Measurements from ENCODE around the gene CSNK1D. TPM values are rescaled to one million over a fixed set of nuclear protein-coding genes. Genes with fewer than 3 reads are reported as not detected.

Gene CSNK1D
- total RNA-seq, 4 donors from 2014 or later = 148 to 232 (median 215) TPM

DNA sequence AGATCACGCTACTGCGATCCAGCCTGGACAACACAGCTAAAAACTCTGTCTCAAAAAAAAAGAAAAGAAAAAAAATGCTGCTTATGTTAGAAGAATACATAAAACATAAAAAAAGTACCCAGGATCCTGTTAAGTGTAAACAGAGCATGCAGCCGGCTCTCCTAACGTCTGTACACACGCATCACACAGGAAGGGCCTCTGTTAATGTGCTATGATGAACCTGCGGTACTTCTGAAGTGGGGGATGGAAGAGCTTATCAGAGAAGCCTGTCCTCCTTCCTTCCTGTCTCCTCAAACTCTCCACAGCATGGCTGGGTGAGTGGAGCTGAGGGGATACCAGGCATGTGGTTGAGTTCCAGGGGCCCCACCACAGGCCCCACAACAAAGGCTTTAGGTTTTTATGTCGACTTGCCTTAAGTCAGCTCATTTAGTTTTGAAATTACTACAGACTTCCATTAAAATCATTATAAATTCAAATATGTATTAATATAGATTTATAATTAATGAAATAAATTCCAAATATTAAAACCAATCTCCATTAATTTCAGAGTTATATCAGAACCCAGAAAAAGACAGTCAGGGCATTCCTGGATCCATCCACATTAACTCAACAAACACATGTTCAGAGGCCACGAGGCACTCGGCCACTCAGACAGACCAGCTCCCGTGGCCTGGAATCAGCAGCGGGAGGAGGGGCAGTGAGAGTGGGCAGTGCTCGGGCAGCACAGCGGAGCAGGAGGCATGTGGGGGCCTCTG lies 72.6 kb downstream of the CSNK1D start:
- peaks cover 0 to 4% (median 0%) of the 10 kb centered on the region in 3 donors for H3K36me3 ChIP-seq
- H3K9me3 ChIP-seq = no peaks in the 10 kb centered on the region
- no peaks in the 10 kb centered on the region for H3K27me3 ChIP-seq
- peak in 1 of 3 donors; percentile 58 for DNase-seq
- H3K4me1 ChIP-seq = peaks cover 0 to 9% (median 2%) of the 10 kb centered on the region in 4 donors
- TF ChIP-seq, protein P1, sequence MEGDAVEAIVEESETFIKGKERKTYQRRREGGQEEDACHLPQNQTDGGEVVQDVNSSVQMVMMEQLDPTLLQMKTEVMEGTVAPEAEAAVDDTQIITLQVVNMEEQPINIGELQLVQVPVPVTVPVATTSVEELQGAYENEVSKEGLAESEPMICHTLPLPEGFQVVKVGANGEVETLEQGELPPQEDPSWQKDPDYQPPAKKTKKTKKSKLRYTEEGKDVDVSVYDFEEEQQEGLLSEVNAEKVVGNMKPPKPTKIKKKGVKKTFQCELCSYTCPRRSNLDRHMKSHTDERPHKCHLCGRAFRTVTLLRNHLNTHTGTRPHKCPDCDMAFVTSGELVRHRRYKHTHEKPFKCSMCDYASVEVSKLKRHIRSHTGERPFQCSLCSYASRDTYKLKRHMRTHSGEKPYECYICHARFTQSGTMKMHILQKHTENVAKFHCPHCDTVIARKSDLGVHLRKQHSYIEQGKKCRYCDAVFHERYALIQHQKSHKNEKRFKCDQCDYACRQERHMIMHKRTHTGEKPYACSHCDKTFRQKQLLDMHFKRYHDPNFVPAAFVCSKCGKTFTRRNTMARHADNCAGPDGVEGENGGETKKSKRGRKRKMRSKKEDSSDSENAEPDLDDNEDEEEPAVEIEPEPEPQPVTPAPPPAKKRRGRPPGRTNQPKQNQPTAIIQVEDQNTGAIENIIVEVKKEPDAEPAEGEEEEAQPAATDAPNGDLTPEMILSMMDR (IDR thresholded peaks at IDR 0.05) = no peak
- TF ChIP-seq POLR2A (IDR thresholded peaks at IDR 0.05) = no peak
- no peak overlapping the region for H3K4me3 ChIP-seq
- H3K27ac ChIP-seq = peak overlapping the region in 1 of 4 donors; percentile 25

- no peak for DNase-seq
- H3K27me3 ChIP-seq = no peaks in the 10 kb centered on the region
- peaks cover 0 to 4% (median 0%) of the 10 kb centered on the region in 3 donors for H3K36me3 ChIP-seq
- H3K4me1 ChIP-seq = peaks cover 0 to 3% (median under 1%) of the 10 kb centered on the region in 4 donors
- H3K27ac ChIP-seq = peak overlapping the region in 1 of 4 donors; percentile 25
- H3K9me3 ChIP-seq = no peaks in the 10 kb centered on the region
- TF ChIP-seq POLR2A (IDR thresholded peaks at IDR 0.05) = no peak
- TF ChIP-seq, protein P1 (IDR thresholded peaks at IDR 0.05) = no peak
- no peak overlapping the region for H3K4me3 ChIP-seq
These were observed 73.4 kb downstream of the CSNK1D start for GRCh38 chr17:82200135-82200534.

- Histone ChIP-seq H3K4me3 (no peak overlapping the region), H3K36me3 (peaks cover 0 to 8% (median 0%) of the 10 kb centered on the region in 3 donors), H3K27ac (no peak overlapping the region), H3K4me1 (peaks cover 0 to 3% (median 0%) of the 10 kb centered on the region in 4 donors), H3K27me3 (no peaks in the 10 kb centered on the region), H3K9me3 (no peaks in the 10 kb centered on the region)
- TF ChIP-seq POLR2A (IDR thresholded peaks at IDR 0.05) = no peak
- TF ChIP-seq, protein P1 (IDR thresholded peaks at IDR 0.05) = no peak
- no peak for DNase-seq
These were observed 74.0 kb downstream of the CSNK1D start for GRCh38 chr17:82199496-82199895.

GRCh38 chr17:82198092-82198491 lies 75.4 kb downstream of the CSNK1D start:
- Histone ChIP-seq H3K36me3 (peaks cover 0 to 8% (median 0%) of the 10 kb centered on the region in 3 donors), H3K4me3 (no peak overlapping the region), H3K9me3 (no peaks in the 10 kb centered on the region), H3K4me1 (peaks cover 0 to 4% (median 1%) of the 10 kb centered on the region in 4 donors), H3K27ac (no peak overlapping the region), H3K27me3 (no peaks in the 10 kb centered on the region)
- TF ChIP-seq, protein P1 (IDR thresholded peaks at IDR 0.05) = no peak
- TF ChIP-seq POLR2A (IDR thresholded peaks at IDR 0.05) = no peak
- no peak for DNase-seq

- no peaks in the 10 kb centered on the region for H3K27me3 ChIP-seq
- peaks cover 0 to 8% (median 0%) of the 10 kb centered on the region in 3 donors for H3K36me3 ChIP-seq
- H3K4me3 ChIP-seq = no peak overlapping the region
- H3K4me1 ChIP-seq = peaks cover 0 to 7% (median 0%) of the 10 kb centered on the region in 4 donors
- DNase-seq = no peak
- H3K9me3 ChIP-seq = no peaks in the 10 kb centered on the region
- H3K27ac ChIP-seq = no peak overlapping the region
- TF ChIP-seq, protein P1 (IDR thresholded peaks at IDR 0.05) = no peak
- no peak for TF ChIP-seq POLR2A (IDR thresholded peaks at IDR 0.05)
These were observed 77.5 kb downstream of the CSNK1D start for GRCh38 chr17:82195675-82196672.
